NCI-H2107 (cell line): ENCODE data around the gene CEP128.

Experiments used
- DNase-seq: peaks from one replicate; lab custom pipeline; 2025; lab: John Stamatoyannopoulos, UW

Gene CEP128

GRCh38 chr14:80607430-80608190 is 333.9 kb downstream of the CEP128 start:
- DNase-seq = no peak

DNA sequence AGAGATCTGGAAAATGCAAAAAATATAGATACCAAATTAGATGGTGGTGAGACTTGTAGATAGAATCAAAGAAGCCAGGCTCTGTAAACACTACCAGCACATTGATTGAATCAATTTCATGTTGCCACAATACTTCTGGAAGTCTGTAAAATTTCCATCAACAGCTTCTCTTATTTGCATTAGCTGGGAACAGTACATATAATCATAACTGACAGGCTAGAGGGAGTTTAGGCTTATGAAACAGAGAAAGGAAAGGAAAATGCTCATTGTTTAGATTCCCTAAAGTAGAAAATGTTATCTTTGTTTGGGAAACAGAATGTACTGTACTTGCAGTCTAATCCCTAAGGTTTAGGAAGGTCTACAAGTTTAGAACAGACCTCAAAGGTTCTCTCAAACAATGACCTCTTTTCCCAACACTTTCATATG is 335.2 kb downstream of the CEP128 start:
- no peak for DNase-seq

GRCh38 chr14:80605536-80605935 is 336.0 kb downstream of the CEP128 start:
- DNase-seq = no peak

DNA sequence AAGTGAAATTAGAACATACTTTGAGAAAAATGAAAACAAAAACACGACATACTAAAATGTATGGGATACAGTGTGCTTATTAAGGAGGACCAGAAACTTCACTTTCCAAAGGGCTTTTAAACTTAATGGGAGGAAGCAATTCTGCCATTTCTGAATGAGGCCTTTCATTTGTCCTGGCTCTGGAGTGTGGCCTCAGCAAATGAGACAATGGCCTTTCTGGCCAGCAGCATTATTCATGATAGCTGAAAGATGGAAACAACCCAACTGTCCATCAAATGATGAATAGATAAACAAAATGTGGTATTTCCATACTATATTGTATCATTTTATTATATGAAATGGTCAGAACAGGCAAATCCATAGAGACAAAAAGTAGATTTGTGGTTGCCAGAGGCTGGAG is 338.6 kb downstream of the CEP128 start:
- no peak for DNase-seq

DNA sequence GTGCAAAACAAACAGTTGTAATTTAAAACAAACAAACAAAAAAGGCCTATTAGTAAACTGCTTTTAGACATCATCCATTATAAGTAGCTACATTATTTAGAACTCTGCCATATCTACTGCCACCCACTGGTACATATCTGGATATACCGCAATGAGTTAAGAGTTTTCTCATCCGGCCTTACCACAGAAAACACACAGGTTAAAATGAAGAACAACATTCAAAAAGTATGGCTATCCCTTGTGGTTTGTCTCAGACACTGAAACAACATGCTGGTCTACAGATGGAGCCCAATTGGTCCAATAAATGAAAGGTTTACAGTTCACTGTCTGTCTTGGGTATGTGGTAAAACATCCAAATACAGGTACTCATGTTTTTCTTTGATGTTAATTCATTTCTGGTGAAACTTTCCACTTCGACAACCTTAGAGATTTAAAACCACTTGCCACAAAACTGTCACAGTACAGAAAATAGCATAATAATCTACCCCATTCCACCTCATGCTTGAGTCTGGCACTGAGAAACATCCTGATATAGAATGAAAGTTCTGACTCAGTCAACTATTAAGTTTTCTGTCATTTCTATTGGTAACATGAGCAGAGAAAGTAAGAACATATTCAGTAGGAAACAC is 354.3 kb downstream of the CEP128 start:
- DNase-seq = no peak

- DNase-seq = no peak
Measured at GRCh38 chr14:80586131-80586530, 355.4 kb downstream of the CEP128 start.

DNA sequence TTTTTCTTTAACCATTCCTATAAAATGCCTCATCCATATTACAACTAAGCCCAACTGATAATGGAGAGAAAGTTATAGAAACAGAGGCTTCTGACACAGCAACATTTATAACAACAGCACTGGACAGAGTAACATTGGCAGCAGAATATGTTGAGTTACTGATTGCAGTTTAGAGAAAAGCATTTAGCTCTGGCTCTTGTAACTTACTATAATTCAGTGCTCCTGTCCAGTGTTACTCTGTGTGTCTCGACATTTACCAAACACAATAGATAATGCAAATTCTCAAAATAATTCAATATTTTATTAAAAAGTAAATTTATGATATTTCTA is 356.1 kb downstream of the CEP128 start:
- DNase-seq = no peak

DNA sequence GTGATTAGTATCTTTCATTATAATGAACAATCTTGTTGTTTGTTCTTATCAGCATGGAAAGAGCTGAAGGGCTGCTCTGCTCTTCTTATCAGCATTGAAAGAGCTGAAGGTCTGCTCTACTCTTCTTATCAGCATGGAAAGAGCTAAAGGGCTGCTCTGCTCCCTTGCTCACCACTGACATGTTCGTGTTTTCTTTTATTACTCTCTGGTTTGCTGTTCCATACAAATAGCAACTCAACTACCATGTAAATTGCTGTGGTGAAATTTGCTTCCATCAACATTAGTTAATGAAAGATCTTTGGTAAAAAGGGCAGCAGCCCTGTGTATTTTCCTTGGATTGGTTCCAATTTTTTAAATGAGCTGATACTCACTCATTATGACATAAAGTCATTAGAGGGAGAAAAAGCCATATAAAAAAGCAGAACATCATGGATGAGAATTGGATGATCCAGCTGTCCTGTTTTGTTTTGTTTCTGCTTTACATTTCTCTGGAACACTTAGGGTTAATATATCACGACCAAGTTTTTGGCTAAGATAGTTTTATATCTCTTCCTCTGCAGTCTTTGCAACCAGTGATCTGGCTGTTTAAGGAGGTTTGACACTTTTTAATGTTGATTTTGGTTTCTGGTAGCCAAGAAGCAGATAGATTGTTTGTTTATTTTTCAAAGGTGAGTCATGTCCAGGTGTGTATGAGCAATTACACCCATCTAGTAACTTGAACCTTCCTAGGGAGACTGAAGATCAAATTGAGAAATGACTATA is 356.6 kb downstream of the CEP128 start:
- no peak for DNase-seq

GRCh38 chr14:80577599-80577998 is 363.9 kb downstream of the CEP128 start:
- no peak for DNase-seq

DNA sequence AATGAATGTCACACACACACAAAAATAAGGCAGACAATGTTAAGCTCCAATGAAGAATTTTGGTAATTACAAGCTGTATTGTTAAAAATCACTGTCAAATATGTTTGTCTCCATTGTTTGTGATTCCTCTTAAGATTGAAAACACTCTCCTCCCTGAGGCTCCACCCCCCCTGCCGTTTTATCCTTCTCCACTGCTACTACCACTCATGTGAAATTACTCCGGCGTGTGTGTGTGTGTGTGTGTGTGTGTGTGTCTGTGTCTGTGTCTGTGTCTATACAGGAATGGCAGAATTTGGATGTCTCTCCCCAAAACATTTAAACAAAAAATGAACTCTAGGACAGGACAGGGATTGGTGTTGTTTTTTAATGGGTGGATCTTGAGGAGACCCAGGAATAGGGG is 365.1 kb downstream of the CEP128 start:
- DNase-seq = no peak

DNA sequence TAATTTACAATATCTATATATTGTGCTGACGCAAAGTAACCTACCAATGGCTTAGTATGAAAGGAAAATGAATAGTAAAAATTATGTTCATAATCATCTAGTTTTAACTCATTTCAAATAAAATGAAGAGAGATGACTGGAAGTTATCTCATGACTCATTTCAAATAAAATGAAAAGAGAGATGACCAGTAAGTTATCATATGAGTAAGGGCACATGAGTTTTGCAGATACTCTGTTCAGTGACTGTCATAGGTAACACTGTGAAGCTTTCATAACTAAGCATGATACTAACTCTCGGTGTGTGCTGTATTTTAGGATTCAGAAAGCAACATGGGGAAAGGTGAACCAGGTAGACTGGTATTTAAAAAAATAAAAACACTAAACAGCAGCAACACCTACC is 365.8 kb downstream of the CEP128 start:
- DNase-seq = no peak

DNA sequence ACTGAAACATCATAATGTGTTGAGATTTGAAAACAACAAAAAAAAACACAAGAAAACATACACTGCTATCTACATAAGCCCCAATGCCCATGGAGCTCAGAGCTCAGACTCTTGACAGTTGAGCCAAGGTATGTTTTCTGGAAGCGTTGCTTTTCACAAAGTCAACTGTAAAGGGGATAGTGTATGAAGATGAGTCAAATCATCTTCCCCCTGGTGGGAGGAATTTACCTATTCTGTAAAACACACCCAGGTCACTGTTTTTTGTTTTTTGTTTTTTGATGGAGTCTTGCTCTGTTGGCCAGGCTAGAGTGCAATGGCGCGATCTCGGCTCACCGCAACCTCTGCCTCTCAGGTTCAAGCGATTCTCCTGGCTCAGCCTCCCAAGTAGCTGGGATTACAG is 368.9 kb downstream of the CEP128 start:
- no peak for DNase-seq

DNA sequence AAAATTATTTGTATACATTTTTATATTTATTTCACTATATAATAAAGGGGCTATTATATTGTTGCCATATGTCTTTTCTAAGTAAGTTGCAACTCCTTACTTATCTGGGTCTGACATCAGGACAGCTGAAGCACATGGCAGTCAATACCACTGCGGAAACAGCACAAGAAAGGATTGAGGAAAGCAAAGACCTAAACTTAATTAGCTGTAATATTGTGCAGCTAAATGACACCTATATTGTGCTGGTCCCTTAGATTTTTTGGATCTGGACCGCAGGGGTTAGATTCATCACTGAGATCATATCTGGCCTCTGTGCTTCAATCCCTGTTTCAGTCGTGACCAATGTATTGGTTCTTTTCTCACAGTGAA is 370.6 kb downstream of the CEP128 start:
- DNase-seq = no peak

- no peak for DNase-seq
Measured at GRCh38 chr14:80567905-80568536, 373.5 kb downstream of the CEP128 start.

GRCh38 chr14:80565001-80565400 is 376.5 kb downstream of the CEP128 start:
- no peak for DNase-seq

- DNase-seq = no peak
Measured at GRCh38 chr14:80564051-80564450, 377.5 kb downstream of the CEP128 start.

DNA sequence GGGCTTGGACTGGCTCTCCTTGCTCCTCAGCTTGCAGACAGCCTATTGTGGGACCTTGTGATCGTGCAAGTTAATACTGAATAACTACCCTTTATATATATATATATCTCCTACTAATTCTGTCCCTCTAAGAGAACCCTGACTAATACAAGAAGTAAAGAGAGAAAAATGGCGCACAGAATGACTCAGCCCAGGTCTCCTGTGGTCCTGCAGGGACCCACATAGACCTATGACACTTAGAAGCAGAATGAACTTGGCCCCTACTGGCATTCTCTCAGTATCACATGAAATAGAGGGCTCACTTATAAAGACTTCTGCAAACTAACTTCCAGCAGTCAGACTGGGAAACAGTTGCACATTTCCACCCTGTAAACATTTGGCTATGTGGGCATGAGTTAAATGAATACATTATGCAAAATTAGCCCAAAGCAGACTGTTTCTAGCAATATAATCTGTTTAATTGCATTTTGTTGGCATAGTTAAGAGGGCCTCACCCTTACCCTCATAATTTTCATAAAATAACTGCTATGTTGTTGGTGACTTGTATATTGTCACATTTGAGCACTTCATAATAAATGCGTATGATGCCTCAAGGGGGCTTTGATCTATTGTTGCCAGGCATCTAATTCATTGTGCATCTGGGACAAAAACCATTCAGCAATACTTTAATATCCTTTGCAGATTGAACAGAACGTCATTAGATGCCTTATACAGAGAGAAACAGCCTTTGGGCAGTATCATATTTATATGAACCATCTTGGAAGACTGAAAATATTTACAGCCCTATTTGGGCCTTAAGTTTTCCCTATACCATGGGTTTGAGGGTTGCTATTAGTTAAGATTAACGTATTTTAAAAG is 380.5 kb downstream of the CEP128 start:
- no peak for DNase-seq

GRCh38 chr14:80554139-80554538 is 387.4 kb downstream of the CEP128 start:
- DNase-seq = no peak

- DNase-seq = no peak
Measured at GRCh38 chr14:80549141-80549540, 392.4 kb downstream of the CEP128 start.

GRCh38 chr14:80545935-80546854 is 395.3 kb downstream of the CEP128 start:
- no peak for DNase-seq

DNA sequence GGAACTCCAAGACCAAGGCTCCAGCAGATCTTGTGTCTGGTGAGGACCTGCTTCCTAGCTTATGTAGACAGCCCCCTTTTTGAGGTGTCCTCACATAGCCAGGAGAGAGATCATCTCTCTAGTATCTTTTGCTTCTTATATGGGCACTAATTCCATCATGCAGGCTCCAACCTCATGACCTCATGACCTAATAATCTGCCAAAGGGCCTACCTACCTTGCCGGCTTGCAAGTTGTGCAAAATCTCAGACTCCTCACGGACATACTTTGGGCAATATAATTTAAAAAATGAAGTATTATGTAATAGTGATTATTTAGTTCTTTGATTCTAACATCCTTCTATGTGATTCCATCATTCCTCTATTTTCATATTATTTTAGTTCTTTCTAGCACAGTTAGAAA is 397.2 kb downstream of the CEP128 start:
- DNase-seq = no peak
